AG20443 (cell line): ENCODE data around the gene NARS2.

Experiments
- DNase-seq: peaks from one replicate; pipeline ENCODE4 v3.0.0; 2012; ENCODE audit warnings: low spot score, mixed read lengths

NARS2 gene

DNA sequence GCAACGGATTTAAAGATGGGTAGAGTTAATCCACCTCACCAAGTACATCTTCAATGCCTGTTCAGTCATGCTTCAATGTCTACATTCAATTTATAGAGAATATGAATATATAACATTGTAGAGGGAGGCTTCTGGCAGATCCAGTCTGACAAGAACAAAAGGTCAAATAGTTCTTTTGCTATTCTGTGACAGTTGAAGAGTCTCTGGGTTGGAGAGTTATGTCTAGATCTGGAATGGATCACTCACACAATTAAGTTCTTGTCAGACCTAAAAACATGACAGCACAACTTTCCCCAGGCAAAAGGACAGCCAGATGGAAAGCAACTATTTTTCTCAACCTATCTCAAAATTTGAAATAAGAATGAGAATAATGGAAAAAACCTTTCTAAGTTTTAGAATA lies 141.7 kb downstream of the NARS2 start:
- DNase-seq = no peak

DNA sequence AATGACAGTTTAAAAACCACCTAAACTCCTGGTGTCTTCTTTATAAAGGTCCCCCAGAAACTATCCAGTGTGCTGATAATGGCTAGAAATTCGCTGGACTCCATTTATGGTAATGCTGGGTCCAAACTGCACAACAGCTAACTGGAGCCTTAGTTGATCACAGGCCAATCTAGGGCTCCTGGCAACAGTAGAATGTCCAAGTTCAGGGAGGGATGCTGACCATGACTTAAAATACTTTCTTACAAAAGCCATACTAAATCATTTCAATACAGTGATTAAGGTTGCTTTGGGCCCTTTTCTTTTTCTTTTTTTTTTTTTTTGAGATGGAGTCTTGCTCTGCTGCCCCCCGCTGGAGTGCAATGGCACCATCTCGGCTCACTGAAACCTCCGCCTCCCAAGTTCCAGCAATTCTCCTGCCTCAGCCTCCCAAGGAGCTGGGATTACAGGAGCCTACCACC lies 142.6 kb downstream of the NARS2 start:
- DNase-seq = peak; percentile 11

- no peak for DNase-seq
These were observed 145.0 kb downstream of the NARS2 start for GRCh38 chr11:78429660-78430059.

DNA sequence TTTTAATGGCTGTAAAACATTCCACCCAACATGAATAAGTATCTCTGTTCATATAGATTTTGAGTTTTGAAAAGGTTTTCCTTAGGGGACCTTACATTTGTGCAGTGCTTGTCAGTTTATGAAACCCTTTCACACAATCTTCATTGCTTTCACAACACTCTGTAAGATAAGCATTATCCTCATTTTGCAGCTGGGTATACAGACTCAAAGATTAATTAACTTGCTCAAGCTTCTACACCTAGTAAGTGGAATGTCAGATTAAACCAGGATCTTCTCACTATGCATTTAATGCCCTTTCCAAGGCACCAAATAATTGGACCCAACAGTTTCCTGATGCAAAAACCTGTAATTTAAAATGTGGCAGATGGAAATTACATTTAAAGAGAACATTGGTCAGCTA lies 145.5 kb downstream of the NARS2 start:
- no peak for DNase-seq

GRCh38 chr11:78428773-78429172 lies 145.9 kb downstream of the NARS2 start:
- DNase-seq = no peak

DNA sequence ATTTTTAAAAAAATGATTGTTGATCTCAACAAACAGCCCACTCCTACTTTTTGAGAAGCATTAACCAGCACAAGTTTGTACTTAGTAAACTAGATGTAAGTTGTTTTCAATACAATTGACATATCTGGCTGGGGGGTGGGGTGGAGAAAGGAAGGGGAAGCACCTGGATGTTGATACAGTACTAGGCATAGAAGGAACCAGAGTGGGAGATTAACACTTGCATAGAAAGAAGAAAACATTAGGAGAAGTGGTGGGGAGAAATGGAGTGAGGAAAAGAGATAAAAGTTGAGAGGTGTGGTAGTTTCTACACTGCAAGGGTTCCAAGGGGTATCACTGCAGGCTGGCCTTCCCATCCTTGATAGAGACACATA lies 146.4 kb downstream of the NARS2 start:
- no peak for DNase-seq

DNA sequence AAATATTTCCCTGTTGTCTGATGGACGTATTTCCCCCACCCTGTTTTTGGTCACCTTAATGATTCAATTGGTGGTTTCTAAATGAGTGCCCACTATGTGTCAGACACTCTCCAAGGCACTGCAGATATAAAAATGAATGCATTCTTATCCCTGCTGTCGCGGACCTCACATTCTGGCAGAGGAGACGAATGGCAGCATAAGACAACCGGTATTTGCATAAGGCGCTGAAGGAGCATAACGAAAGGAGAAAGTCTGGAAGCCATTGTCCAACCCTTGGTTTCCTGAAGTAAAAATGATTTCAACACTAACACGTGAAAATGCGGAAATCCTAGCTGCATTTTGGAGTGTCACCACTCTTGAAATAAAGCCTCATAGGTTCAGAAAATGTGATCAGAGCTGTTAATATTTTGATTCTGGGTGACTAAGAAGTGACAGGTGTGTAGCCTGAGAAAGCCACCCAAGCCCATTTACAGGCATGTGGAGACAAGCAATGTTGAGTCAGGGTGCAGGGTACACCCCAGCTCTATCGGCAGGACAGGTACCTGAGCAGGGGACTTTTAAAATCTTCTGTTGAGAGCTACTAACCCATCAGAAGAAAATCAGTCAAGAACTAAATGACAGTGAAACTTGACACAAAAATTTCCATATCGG lies 146.9 kb downstream of the NARS2 start:
- DNase-seq = no peak

GRCh38 chr11:78426845-78427244 lies 147.8 kb downstream of the NARS2 start:
- no peak for DNase-seq

- no peak for DNase-seq
These were observed 149.1 kb downstream of the NARS2 start for GRCh38 chr11:78425399-78426070.

DNA sequence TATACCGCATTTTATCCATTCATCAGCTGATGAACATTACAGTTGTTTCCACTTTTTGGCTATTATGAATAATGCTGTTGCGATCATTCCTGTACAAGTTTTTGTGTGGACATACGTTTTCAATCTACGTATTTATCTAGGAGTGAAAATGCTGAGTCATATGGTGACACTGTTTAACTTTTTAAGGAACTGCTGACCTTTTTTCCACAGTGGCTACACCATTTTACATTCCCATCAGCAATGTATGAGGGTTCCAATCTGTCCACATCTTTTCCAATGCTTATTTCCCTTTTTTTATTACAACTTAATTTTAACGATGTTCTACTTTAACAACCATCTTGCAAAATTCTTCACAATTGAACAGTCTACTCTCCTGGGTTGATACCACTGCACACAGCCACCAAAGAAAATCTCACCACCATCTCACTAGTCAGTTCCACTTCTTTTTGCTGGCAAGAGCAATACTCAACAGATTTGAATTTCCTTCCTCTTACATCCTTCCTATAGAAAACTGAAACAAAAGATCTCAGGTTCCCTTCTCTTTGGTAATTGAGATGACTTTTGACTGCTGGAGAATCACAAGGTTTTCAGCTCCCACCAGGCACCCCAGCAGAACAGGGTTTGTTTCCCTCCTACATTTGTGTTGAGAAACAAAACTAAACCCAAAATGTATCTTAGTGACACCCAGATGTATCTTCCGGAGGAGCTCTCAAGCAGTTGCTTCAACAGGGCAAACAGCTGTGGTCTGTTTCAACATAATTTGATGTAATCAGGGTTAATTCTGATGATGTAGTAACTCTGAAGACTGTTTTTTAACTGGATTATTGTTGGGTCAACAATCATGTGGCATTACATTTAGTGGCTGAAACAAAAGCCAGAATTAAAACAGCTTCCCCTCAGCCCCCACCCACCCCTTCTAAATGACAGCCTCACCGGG lies 150.1 kb downstream of the NARS2 start:
- DNase-seq = peak; percentile 9

- no peak for DNase-seq
These were observed 151.4 kb downstream of the NARS2 start for GRCh38 chr11:78423241-78423640.

GRCh38 chr11:78420796-78421209 lies 153.9 kb downstream of the NARS2 start:
- DNase-seq = peak; percentile 39

GRCh38 chr11:78420255-78420764 lies 154.4 kb downstream of the NARS2 start:
- DNase-seq = peak; percentile 70

DNA sequence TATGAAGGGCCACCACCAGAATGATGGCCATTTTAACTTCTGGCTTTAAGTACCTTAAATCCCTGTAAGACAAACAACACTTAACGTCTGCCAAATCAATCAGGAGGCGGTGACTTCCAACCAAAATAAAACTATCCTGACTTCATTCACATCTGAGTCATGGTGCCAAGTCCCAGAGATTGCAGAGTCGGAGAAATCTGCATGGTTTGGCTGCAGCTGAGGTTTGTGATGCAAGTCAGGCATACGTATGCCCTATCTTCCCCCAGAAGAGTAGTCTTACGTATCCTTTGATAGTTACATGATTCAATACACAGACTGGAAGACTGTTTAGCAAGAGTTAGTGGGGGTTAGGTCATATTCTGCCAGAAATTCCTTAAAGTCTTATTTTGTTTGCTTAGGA lies 155.3 kb downstream of the NARS2 start:
- DNase-seq = peak; percentile 75

DNA sequence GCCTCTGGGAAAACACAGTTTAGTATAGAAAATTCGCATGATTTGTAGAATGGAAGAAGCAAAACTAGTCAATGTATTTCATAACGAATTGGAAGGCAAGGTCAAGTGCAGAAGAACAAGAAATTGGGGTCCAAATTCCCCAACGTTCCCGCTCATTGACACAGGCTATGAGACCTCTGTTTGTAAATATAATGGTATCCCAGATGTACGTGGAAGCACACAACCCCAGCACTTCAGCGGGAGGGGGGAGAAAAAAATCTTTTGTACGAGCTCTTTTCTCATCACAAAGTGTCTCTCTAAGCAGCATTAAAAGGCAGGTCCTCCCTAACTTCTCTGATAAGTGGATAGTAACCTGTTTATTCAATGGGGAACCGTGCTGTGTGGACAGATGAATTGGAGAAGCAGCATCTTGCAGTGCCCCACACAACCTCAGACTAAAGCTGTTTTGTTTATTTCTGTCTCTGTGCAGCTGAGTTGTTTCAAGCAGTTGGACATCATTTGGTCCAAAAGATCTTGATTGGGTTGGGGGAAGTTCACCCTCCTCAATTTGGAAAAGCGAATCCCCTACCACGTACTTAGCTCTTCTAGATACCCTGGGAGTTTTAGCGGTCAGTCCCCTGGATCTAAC lies 156.0 kb downstream of the NARS2 start:
- no peak for DNase-seq

DNA sequence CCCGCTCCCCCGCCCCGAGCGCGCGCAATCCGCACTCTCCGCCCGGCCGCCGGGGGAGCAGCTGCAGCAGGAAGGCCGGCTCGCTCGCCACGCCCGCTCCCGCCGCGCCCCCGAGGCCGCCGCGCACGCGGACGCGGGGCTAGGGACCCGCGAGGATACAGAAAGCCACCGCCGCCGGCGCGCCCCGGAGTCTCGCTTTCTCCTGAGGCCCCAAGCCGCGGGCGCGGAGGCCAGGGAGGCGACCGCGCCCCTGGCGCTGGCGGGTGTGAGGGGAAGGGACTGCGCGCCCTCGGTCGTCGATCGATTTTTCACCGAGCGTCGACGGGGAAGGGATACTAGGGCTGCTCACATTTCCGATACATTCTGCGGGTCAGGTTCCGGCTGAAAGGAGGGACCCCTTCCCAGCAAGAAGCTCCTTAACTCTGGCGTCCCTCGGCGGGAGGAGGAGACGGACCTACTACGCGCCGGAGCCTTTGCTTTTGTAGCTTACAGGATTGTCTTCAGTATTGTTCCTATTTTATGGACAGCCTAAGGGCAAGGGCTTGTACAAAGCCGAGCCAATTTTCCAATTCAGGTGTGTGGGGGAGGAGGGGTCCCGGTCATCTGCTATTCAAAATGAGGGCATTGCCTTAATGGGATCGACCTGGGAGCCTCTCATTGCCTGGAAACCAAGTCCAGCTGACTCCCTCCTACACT lies 156.6 kb downstream of the NARS2 start:
- DNase-seq = peak; percentile 94

GRCh38 chr11:78417175-78417887 lies 157.3 kb downstream of the NARS2 start, which contains the start of gene GAB2:
Gene GAB2, minus strand, starts transcription at chr11:78417820. Its CDS starts 100 bp downstream, at chr11:78417720.
- DNase-seq = no peak

- peak; percentile 87 for DNase-seq
These were observed 158.1 kb downstream of the NARS2 start for GRCh38 chr11:78416285-78417174.

DNA sequence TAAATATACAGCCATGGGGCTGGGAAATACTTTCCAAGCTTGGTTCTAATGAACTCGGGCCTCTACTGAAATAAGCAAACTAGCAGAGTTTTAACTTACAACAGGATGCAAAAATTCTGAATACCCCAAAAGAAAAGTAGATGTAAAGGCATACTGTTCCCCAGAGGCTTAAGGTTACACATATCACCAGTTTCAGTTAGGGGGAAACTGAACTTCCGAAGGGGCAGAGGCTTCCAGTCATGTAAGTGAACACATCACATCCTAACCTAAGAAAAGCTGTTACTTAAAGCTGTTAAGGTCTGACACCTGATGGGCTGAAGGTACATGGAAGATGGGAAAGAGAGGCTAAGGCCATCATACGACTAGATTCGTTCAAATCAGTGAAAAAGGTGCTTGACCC lies 159.3 kb downstream of the NARS2 start:
- DNase-seq = no peak
